Ectodermal cell (in vitro differentiated cells): ENCODE results near the gene KCNE2.
"Not testable (repeated sequence)": the region's sequence is repeated elsewhere in the genome, so short reads cannot be mapped to it uniquely, and the experiment has no call there.

Experiments used
- H3K27ac ChIP-seq: 2 replicates; pipeline ENCODE4 v1.7.0; 2013; ENCODE audit warnings: mild to moderate bottlenecking, low read depth, low read length; ENCODE audit not compliant: insufficient read depth, poor library complexity, severe bottlenecking
- H3K27me3 ChIP-seq: 2 replicates; pipeline ENCODE4 v1.7.0; 2013; ENCODE audit warnings: mild to moderate bottlenecking, low read length; ENCODE audit not compliant: insufficient read depth, control insufficient read depth, poor library complexity, severe bottlenecking
- H3K36me3 ChIP-seq: one replicate; pipeline ENCODE4 v1.7.0; 2013; ENCODE audit warnings: low read length; ENCODE audit not compliant: control insufficient read depth, insufficient read depth
- H3K4me1 ChIP-seq: one replicate; pipeline ENCODE4 v1.7.0; 2013; ENCODE audit warnings: low read length; ENCODE audit not compliant: control insufficient read depth, insufficient read depth
- H3K4me3 ChIP-seq: 2 replicates; pipeline ENCODE4 v1.7.0; 2013; ENCODE audit warnings: low read depth, low read length, control low read depth; ENCODE audit not compliant: insufficient read depth
- H3K9me3 ChIP-seq: 2 replicates; pipeline ENCODE4 v1.7.0; 2013; ENCODE audit warnings: mild to moderate bottlenecking, low read length, moderate library complexity; ENCODE audit not compliant: control insufficient read depth
- WGBS, 2 experiments: methylation state at CpG; one replicate each; pipeline ENCODE4 v1.1.7; 2013; ENCODE audit warnings: missing lambda C conversion rate in 2 of 2; 5-methylcytosine and 5-hydroxymethylcytosine counted together

The KCNE2 gene

DNA sequence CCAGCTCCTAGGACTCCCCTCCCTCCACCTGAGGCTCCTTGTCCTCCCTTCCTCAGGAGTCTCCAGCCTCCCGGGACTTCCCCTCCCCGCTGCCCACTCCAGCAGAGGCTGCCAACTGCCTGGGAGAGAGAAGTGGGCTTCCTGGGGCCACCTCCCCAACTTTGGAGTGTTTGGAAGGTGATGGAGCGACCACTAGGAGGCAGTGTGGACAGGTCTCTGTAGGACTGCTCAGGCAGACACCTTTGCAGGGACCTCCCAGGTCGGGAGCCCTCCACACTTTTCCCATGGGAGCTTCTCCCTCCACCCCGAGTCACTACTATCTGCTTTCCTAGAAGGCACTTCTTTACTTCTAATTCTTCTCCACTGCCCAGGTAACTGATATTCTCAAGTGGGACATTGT is 40.9 kb downstream of the KCNE2 start:
- H3K4me1 ChIP-seq, H3K27ac ChIP-seq, H3K4me3 ChIP-seq, H3K27me3 ChIP-seq, H3K36me3 ChIP-seq, H3K9me3 ChIP-seq: not testable (repeated sequence)
- no CpG with 5 or more reads among the region's 5 CpGs for WGBS, 2 experiments

GRCh38 chr21:34405686-34406085 is 41.9 kb downstream of the KCNE2 start:
- H3K27ac ChIP-seq, H3K27me3 ChIP-seq, H3K9me3 ChIP-seq, H3K4me3 ChIP-seq, H3K4me1 ChIP-seq, H3K36me3 ChIP-seq: not testable (repeated sequence)
- WGBS, 2 experiments: no CpG with 5 or more reads among the region's 2 CpGs

- not testable (repeated sequence) for H3K27ac ChIP-seq, H3K4me3 ChIP-seq, H3K4me1 ChIP-seq, H3K36me3 ChIP-seq, H3K9me3 ChIP-seq, H3K27me3 ChIP-seq
- no CpG with 5 or more reads among the region's 6 CpGs for WGBS, 2 experiments
Observed at GRCh38 chr21:34406102-34406501, 42.3 kb downstream of the KCNE2 start.

- no CpG with 5 or more reads among the region's 2 CpGs for WGBS, 2 experiments
- not testable (repeated sequence) for H3K27ac ChIP-seq, H3K36me3 ChIP-seq, H3K4me3 ChIP-seq, H3K9me3 ChIP-seq, H3K4me1 ChIP-seq, H3K27me3 ChIP-seq
Observed at GRCh38 chr21:34406676-34407075, 42.9 kb downstream of the KCNE2 start.

- WGBS, 2 experiments: no CpG with 5 or more reads among the region's 9 CpGs
- not testable (repeated sequence) for H3K9me3 ChIP-seq, H3K27ac ChIP-seq, H3K27me3 ChIP-seq, H3K4me1 ChIP-seq, H3K4me3 ChIP-seq, H3K36me3 ChIP-seq
Observed at GRCh38 chr21:34407294-34407693, 43.5 kb downstream of the KCNE2 start.

DNA sequence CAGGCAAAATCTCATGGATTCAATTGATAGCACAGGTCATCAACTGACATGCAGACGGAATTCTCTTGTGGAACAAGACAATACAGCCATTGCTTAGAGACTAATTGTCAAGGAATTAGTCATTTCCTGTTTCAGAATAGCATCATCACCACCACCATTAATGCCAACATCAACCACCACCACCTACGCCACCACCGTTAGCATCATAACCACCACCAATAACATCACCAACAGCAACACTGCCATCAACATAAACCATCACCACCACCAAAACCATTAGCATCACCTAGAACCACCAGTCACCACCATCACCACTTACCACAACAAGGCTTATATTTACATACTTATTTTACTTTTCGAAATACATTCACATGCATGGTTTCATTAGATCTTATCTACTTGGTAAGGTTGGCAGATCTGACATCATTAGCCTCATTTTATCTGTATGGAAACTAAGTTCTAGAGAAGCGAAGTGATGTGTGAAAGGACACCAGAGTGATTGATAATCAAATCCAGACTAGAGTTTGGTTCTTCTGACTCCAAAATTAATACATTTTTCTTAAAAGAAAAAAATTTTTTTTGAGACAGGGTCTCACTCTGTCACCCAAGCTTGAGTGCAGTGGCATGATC is 53.8 kb downstream of the KCNE2 start:
- H3K27ac ChIP-seq, H3K4me1 ChIP-seq, H3K9me3 ChIP-seq, H3K4me3 ChIP-seq, H3K27me3 ChIP-seq, H3K36me3 ChIP-seq: not testable (repeated sequence)
- WGBS, 2 experiments: no CpG with 5 or more reads among the region's 5 CpGs
